Measurements from ENCODE around the gene ATG4D. TPM values are rescaled to one million over a fixed set of nuclear protein-coding genes. Genes with fewer than 3 reads are reported as not detected.

ATG4D gene
- total RNA-seq, 2 experiments from 2014 or later, result 29.6 to 46.8 TPM

DNA sequence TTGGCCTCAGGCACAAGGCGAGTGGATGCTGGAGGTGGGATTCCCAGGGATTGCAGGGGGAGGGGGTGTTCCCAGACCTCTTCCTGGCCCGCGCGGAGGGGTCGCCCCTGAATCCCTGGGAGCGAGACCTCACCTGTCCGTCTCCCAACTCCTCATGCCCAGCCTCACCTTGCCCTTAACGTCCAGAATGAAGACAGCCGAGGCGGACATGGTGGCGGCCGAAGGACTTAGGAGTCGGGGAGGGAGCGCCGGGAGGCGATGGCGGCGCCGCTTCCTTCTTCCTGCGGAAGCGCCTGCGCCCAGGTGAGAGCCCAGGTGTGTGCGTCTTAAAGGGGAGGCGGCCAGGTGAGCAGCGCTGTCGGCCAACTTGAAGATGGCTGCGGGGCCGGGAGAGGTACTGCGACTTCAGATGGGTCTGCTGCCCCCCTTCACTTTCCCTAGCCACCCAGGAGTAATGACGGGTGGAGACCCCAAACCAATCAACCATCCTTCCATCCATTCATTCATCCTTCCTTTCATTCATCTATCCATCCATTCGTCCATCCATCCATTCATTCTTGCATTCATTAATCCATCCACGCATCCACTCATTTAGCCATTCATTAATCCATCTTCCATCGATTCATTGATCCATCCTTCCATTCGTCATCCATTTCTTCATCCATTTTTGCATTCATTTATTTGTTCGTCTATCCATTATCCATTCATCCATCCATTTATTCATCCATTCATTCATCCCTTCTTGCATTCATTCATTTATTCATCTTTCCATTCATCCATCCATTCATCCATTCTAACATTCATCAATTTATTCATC, 43.5 kb downstream of the ATG4D start, which contains the start of gene AP1M2:
AP1M2 (minus strand) TSS at position 291 of the 817 bp plus-strand sequence; CDS start at position 210, 81 bp downstream.
- Histone ChIP-seq H3K9me2 (ENCODE audit: insufficient read depth, low read length) (no peaks in the 10 kb centered on the region), H3K79me2 (ENCODE audit: insufficient read depth, low read depth, low read length) (no peaks in the 10 kb centered on the region), H3K4me1 (ENCODE audit: insufficient read depth, low read length, poor library complexity, severe bottlenecking) (peaks cover 28% of the 10 kb centered on the region), H3K27ac (ENCODE audit: low read depth, low read length, poor library complexity, severe bottlenecking) (no peak within 1 kb of the TSS), H4K20me1 (ENCODE audit: insufficient read depth, low read length) (no peaks in the 10 kb centered on the region), H3K36me3 (ENCODE audit: insufficient read depth, low read length) (no peaks in the 10 kb centered on the region), H3K4me2 (ENCODE audit: low read length) (no peak within 1 kb of the TSS), H3K4me3 (ENCODE audit: low read depth, low read length, poor library complexity, severe bottlenecking) (no peak within 1 kb of the TSS), H3K9me3 (ENCODE audit: low read length) (no peaks in the 10 kb centered on the region), H2AFZ (ENCODE audit: low read length) (no peak within 1 kb of the TSS)
- no peak for DNase-seq (ENCODE audit: low spot score)
- ChIA-PET CTCF (ENCODE audit: unreplicated experiment) (no interaction called here), POLR2A (no interaction called here)
- intact Hi-C loops (cut with micrococcal nuclease; ENCODE audit: unreplicated experiment), result no loop called here
- no peak for TF ChIP-seq EZH2phosphoT487 (IDR thresholded peaks at IDR 0.05; ENCODE audit: borderline replicate concordance, low read depth, low read length)
- TF ChIP-seq, protein P1, sequence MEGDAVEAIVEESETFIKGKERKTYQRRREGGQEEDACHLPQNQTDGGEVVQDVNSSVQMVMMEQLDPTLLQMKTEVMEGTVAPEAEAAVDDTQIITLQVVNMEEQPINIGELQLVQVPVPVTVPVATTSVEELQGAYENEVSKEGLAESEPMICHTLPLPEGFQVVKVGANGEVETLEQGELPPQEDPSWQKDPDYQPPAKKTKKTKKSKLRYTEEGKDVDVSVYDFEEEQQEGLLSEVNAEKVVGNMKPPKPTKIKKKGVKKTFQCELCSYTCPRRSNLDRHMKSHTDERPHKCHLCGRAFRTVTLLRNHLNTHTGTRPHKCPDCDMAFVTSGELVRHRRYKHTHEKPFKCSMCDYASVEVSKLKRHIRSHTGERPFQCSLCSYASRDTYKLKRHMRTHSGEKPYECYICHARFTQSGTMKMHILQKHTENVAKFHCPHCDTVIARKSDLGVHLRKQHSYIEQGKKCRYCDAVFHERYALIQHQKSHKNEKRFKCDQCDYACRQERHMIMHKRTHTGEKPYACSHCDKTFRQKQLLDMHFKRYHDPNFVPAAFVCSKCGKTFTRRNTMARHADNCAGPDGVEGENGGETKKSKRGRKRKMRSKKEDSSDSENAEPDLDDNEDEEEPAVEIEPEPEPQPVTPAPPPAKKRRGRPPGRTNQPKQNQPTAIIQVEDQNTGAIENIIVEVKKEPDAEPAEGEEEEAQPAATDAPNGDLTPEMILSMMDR (conservative IDR thresholded peaks at IDR 0.05; ENCODE audit: low read length), result no peak
- BruUV-seq (replicated peaks), result no TSS peak

DNA sequence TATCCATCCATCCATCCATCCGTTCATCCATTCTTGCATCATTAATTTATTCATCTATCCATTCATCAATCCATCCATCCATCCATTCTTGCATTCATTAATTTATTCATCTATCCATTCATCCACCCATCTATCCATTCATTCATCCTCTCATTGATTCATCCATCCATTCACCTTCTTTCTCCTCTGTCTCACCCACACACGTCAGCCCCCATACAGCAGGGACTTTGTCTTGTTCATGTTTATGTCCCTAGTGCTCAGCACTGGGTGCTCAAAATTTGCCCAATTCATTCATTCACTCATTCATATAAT, 44.1 kb downstream of the ATG4D start:
- Histone ChIP-seq H3K79me2 (ENCODE audit: insufficient read depth, low read depth, low read length) (no peaks in the 10 kb centered on the region), H3K4me3 (ENCODE audit: low read depth, low read length, poor library complexity, severe bottlenecking) (no peak overlapping the region), H3K4me1 (ENCODE audit: insufficient read depth, low read length, poor library complexity, severe bottlenecking) (peaks cover 28% of the 10 kb centered on the region), H3K4me2 (ENCODE audit: low read length) (no peak overlapping the region), H3K9me2 (ENCODE audit: insufficient read depth, low read length) (no peaks in the 10 kb centered on the region), H3K9me3 (ENCODE audit: low read length) (no peaks in the 10 kb centered on the region), H2AFZ (ENCODE audit: low read length) (no peak overlapping the region), H3K27ac (ENCODE audit: low read depth, low read length, poor library complexity, severe bottlenecking) (no peak overlapping the region), H3K36me3 (ENCODE audit: insufficient read depth, low read length) (no peaks in the 10 kb centered on the region), H4K20me1 (ENCODE audit: insufficient read depth, low read length) (no peaks in the 10 kb centered on the region)
- ChIA-PET POLR2A (interaction anchor here (1.1 kb wide), 1 partner anchor 65 kb away, joined by 3 read pairs; no protein-coding TSS in a partner anchor), CTCF (ENCODE audit: unreplicated experiment) (no interaction called here)
- BruUV-seq (replicated peaks), result no TSS peak
- intact Hi-C loops (cut with micrococcal nuclease; ENCODE audit: unreplicated experiment), result no loop called here
- DNase-seq (ENCODE audit: low spot score), result no peak
- no peak for TF ChIP-seq EZH2phosphoT487 (IDR thresholded peaks at IDR 0.05; ENCODE audit: borderline replicate concordance, low read depth, low read length)
- TF ChIP-seq, protein P1 (conservative IDR thresholded peaks at IDR 0.05; ENCODE audit: low read length), result no peak

DNA sequence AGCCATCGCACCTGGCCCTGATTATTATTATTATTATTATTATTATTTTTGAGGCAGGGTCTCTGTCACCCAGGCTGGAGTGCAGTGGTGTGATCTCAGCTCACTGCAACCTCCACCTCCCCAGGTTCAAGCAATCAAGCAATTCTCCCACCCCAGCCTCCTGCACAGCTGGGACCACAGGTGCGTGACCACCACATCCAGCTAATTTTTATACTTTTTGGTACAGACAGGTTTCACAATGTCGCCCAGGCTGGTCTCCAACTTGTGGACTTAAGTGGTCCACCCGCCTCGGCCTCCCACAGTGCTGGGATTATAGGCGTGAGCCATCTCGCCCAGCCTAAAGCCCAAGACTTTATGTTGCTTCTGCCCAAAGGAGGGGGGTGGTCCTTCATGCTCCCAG, 49.4 kb downstream of the ATG4D start:
- peaks cover 67% of the 10 kb centered on the region for H3K4me1 ChIP-seq (ENCODE audit: insufficient read depth, low read length, poor library complexity, severe bottlenecking)
- intact Hi-C loops (cut with micrococcal nuclease; ENCODE audit: unreplicated experiment), result loop anchor here (5.0 kb wide), 1 partner anchor 374 kb away; no protein-coding TSS in a partner anchor
- peak overlapping the region; percentile 67 for H3K4me2 ChIP-seq (ENCODE audit: low read length)
- BruUV-seq (replicated peaks), result no TSS peak
- H3K4me3 ChIP-seq (ENCODE audit: low read depth, low read length, poor library complexity, severe bottlenecking), result peak overlapping the region; percentile 16
- H3K27ac ChIP-seq (ENCODE audit: low read depth, low read length, poor library complexity, severe bottlenecking), result peak overlapping the region; percentile 89
- DNase-seq (ENCODE audit: low spot score), result peak; percentile 86
- CTCF ChIA-PET (ENCODE audit: unreplicated experiment), result interaction anchor here (1.4 kb wide), 1 partner anchor 9 kb away, joined by 5 read pairs; no protein-coding TSS in a partner anchor
- H3K79me2 ChIP-seq (ENCODE audit: insufficient read depth, low read depth, low read length), result no peaks in the 10 kb centered on the region
- TF ChIP-seq EZH2phosphoT487 (IDR thresholded peaks at IDR 0.05; ENCODE audit: borderline replicate concordance, low read depth, low read length), result no peak
- TF ChIP-seq, protein P1 (conservative IDR thresholded peaks at IDR 0.05; ENCODE audit: low read length), result no peak
- no peaks in the 10 kb centered on the region for H4K20me1 ChIP-seq (ENCODE audit: insufficient read depth, low read length)
- H3K9me3 ChIP-seq (ENCODE audit: low read length), result no peaks in the 10 kb centered on the region
- peak overlapping the region; percentile 31; the same call in 1 of the 2 replicates for H2AFZ ChIP-seq (ENCODE audit: low read length)
- no peaks in the 10 kb centered on the region for H3K9me2 ChIP-seq (ENCODE audit: insufficient read depth, low read length)
- POLR2A ChIA-PET, result interaction anchor here (1.0 to 1.2 kb wide), 2 partner anchors 10 to 11 kb away, joined by 4 to 6 read pairs; no protein-coding TSS in a partner anchor
- H3K36me3 ChIP-seq (ENCODE audit: insufficient read depth, low read length), result no peaks in the 10 kb centered on the region

Data from OCI-LY7 (cell line).